SK-N-MC (cell line): Measurements from ENCODE around the gene ZFR.

ENCODE experiments used
- EZH2 ChIP-seq: fragments of 200-600 bp; sonication (generic); IDR thresholded peaks from one replicate; pipeline ENCODE4 v1.6.1; 2017; ENCODE audit warnings: antibody characterized with exemption
- POLR2AphosphoS5 ChIP-seq: IDR thresholded peaks from 2 replicates; pipeline ENCODE4 v1.6.1; 2012; ENCODE audit warnings: mild to moderate bottlenecking, low read depth, low read length, borderline replicate concordance

GRCh38 chr5:32458880-32459495, 14.4 kb upstream of the ZFR start:
- TF ChIP-seq EZH2: no peak
- TF ChIP-seq POLR2AphosphoS5: no peak
